ENCODE results near the gene MAGI2. TPM values are rescaled to one million over a fixed set of nuclear protein-coding genes. Genes with fewer than 3 reads are reported as not detected.

The MAGI2 gene
- total and polyA plus RNA-seq, 2 experiments from 2014 or later = 10.4 to 26.4 TPM

GRCh38 chr7:78167860-78168259 is 1285.6 kb downstream of the MAGI2 start (continued):
- no peak for TF ChIP-seq EZH2phosphoT487 (IDR thresholded peaks at IDR 0.05; ENCODE audit: unreplicated experiment)

DNA sequence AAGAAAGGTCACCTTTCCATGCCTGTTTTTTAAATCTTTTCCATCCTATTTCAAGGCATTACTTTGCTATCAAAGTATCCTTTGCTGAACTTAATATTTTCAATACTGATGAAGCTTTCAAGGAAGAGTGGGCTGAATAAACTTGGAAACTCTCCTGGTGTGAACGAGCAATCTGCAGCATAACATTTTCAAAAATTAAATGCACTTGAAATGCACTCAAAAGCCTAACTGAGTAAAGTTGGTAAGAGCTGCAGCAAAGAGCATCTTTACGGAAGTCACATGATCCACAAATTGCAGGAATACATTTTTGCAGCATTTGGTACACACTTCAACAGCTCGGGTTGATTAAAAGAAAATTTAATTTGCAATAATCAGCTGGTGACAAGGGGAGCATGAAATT is 1287.6 kb downstream of the MAGI2 start:
- Mint-ChIP-seq H3K27me3 (ENCODE audit: insufficient read depth, low read depth, poor library complexity) (peaks cover 6% of the 10 kb centered on the region), H3K36me3 (ENCODE audit: low read depth) (no peaks in the 10 kb centered on the region; the same call in 2 of the 3 replicates), H3K27ac (0 out of 2 replicates have a peak overlapping the region, but pooled peaks have one; percentile 45), H3K4me3 (no peak overlapping the region), H3K4me1 (peaks cover 20% of the 10 kb centered on the region), H3K9me3 (no peaks in the 10 kb centered on the region; the same call in 2 of the 3 replicates)
- Histone ChIP-seq H3K79me2 (replicated peaks; ENCODE audit: insufficient read depth) (no peaks in the 10 kb centered on the region), H3K27me3 (ENCODE audit: insufficient read depth) (no peaks in the 10 kb centered on the region), H2AFZ (no peak overlapping the region), H4K20me1 (replicated peaks; ENCODE audit: insufficient read depth) (no peaks in the 10 kb centered on the region), H3K4me2 (peak overlapping the region; percentile 34; the same call in 1 of the 2 replicates), H3F3A (replicated peaks; ENCODE audit: low read depth) (no peaks in the 10 kb centered on the region), H3K27ac (ENCODE audit: low read depth) (no peak overlapping the region), H3K36me3 (ENCODE audit: insufficient read depth) (no peaks in the 10 kb centered on the region), H3K4me3 (no peak overlapping the region), H3K9me2 (ENCODE audit: insufficient read depth) (no peaks in the 10 kb centered on the region), H3K4me1 (ENCODE audit: insufficient read depth) (peaks cover 18% of the 10 kb centered on the region)
- DNase-seq (ENCODE audit: low spot score) = no peak
- no peak for ATAC-seq
- no peak for TF ChIP-seq NANOG (IDR thresholded peaks at IDR 0.05; ENCODE audit: borderline replicate concordance)
- no peak for TF ChIP-seq JUNB (IDR thresholded peaks at IDR 0.05; ENCODE audit: unreplicated experiment)
- TF ChIP-seq, protein P1, sequence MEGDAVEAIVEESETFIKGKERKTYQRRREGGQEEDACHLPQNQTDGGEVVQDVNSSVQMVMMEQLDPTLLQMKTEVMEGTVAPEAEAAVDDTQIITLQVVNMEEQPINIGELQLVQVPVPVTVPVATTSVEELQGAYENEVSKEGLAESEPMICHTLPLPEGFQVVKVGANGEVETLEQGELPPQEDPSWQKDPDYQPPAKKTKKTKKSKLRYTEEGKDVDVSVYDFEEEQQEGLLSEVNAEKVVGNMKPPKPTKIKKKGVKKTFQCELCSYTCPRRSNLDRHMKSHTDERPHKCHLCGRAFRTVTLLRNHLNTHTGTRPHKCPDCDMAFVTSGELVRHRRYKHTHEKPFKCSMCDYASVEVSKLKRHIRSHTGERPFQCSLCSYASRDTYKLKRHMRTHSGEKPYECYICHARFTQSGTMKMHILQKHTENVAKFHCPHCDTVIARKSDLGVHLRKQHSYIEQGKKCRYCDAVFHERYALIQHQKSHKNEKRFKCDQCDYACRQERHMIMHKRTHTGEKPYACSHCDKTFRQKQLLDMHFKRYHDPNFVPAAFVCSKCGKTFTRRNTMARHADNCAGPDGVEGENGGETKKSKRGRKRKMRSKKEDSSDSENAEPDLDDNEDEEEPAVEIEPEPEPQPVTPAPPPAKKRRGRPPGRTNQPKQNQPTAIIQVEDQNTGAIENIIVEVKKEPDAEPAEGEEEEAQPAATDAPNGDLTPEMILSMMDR (conservative IDR thresholded peaks at IDR 0.05; ENCODE audit: low read depth in 2 of 2) = no peak
- TF ChIP-seq EZH2 (IDR thresholded peaks at IDR 0.05; ENCODE audit: low read depth, unreplicated experiment) = no peak
- TF ChIP-seq, protein P2, sequence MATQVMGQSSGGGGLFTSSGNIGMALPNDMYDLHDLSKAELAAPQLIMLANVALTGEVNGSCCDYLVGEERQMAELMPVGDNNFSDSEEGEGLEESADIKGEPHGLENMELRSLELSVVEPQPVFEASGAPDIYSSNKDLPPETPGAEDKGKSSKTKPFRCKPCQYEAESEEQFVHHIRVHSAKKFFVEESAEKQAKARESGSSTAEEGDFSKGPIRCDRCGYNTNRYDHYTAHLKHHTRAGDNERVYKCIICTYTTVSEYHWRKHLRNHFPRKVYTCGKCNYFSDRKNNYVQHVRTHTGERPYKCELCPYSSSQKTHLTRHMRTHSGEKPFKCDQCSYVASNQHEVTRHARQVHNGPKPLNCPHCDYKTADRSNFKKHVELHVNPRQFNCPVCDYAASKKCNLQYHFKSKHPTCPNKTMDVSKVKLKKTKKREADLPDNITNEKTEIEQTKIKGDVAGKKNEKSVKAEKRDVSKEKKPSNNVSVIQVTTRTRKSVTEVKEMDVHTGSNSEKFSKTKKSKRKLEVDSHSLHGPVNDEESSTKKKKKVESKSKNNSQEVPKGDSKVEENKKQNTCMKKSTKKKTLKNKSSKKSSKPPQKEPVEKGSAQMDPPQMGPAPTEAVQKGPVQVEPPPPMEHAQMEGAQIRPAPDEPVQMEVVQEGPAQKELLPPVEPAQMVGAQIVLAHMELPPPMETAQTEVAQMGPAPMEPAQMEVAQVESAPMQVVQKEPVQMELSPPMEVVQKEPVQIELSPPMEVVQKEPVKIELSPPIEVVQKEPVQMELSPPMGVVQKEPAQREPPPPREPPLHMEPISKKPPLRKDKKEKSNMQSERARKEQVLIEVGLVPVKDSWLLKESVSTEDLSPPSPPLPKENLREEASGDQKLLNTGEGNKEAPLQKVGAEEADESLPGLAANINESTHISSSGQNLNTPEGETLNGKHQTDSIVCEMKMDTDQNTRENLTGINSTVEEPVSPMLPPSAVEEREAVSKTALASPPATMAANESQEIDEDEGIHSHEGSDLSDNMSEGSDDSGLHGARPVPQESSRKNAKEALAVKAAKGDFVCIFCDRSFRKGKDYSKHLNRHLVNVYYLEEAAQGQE (IDR thresholded peaks at IDR 0.05; ENCODE audit: unreplicated experiment) = no peak
- TF ChIP-seq ZNF114 (CRISPR knock-in tag; IDR thresholded peaks at IDR 0.05) = no peak
- no peak for TF ChIP-seq EZH2phosphoT487 (IDR thresholded peaks at IDR 0.05; ENCODE audit: unreplicated experiment)
- TF ChIP-seq POLR2AphosphoS5 (IDR thresholded peaks at IDR 0.05; ENCODE audit: low read depth) = no peak
- TF ChIP-seq CREB1 (CRISPR knock-in tag; IDR thresholded peaks at IDR 0.05; ENCODE audit: low read depth) = no peak
- no peak for TF ChIP-seq ETS1 (IDR thresholded peaks at IDR 0.05)
- TF ChIP-seq, protein P3, sequence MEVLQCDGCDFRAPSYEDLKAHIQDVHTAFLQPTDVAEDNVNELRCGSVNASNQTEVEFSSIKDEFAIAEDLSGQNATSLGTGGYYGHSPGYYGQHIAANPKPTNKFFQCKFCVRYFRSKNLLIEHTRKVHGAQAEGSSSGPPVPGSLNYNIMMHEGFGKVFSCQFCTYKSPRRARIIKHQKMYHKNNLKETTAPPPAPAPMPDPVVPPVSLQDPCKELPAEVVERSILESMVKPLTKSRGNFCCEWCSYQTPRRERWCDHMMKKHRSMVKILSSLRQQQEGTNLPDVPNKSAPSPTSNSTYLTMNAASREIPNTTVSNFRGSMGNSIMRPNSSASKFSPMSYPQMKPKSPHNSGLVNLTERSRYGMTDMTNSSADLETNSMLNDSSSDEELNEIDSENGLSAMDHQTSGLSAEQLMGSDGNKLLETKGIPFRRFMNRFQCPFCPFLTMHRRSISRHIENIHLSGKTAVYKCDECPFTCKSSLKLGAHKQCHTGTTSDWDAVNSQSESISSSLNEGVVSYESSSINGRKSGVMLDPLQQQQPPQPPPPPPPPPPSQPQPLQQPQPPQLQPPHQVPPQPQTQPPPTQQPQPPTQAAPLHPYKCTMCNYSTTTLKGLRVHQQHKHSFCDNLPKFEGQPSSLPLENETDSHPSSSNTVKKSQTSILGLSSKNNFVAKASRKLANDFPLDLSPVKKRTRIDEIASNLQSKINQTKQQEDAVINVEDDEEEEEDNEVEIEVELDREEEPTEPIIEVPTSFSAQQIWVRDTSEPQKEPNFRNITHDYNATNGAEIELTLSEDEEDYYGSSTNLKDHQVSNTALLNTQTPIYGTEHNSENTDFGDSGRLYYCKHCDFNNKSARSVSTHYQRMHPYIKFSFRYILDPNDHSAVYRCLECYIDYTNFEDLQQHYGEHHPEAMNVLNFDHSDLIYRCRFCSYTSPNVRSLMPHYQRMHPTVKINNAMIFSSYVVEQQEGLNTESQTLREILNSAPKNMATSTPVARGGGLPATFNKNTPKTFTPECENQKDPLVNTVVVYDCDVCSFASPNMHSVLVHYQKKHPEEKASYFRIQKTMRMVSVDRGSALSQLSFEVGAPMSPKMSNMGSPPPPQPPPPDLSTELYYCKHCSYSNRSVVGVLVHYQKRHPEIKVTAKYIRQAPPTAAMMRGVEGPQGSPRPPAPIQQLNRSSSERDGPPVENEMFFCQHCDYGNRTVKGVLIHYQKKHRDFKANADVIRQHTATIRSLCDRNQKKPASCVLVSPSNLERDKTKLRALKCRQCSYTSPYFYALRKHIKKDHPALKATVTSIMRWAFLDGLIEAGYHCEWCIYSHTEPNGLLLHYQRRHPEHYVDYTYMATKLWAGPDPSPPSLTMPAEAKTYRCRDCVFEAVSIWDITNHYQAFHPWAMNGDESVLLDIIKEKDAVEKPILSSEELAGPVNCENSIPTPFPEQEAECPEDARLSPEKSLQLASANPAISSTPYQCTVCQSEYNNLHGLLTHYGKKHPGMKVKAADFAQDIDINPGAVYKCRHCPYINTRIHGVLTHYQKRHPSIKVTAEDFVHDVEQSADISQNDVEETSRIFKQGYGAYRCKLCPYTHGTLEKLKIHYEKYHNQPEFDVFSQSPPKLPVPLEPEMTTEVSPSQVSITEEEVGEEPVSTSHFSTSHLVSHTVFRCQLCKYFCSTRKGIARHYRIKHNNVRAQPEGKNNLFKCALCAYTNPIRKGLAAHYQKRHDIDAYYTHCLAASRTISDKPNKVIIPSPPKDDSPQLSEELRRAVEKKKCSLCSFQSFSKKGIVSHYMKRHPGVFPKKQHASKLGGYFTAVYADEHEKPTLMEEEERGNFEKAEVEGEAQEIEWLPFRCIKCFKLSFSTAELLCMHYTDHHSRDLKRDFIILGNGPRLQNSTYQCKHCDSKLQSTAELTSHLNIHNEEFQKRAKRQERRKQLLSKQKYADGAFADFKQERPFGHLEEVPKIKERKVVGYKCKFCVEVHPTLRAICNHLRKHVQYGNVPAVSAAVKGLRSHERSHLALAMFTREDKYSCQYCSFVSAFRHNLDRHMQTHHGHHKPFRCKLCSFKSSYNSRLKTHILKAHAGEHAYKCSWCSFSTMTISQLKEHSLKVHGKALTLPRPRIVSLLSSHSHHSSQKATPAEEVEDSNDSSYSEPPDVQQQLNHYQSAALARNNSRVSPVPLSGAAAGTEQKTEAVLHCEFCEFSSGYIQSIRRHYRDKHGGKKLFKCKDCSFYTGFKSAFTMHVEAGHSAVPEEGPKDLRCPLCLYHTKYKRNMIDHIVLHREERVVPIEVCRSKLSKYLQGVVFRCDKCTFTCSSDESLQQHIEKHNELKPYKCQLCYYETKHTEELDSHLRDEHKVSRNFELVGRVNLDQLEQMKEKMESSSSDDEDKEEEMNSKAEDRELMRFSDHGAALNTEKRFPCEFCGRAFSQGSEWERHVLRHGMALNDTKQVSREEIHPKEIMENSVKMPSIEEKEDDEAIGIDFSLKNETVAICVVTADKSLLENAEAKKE (CRISPR knock-in tag; IDR thresholded peaks at IDR 0.05) = no peak
- TF ChIP-seq ZNF331 (CRISPR knock-in tag; IDR thresholded peaks at IDR 0.05; ENCODE audit: low read depth) = no peak
